HepG2 (cell line): ENCODE measurements around the gene VWA3A. TPM values are rescaled to one million over a fixed set of nuclear protein-coding genes. Genes with fewer than 3 reads are reported as not detected.
A peak's percentile ranks its signal among the peaks of the same experiment; 100 is the strongest.

Experiments
- CHD4 ChIP-seq: fragments of 200-600 bp; sonication (generic); IDR thresholded peaks from 2 replicates; pipeline ENCODE4 v1.7.0; 2017; ENCODE audit warnings: mild to moderate bottlenecking, low read length, borderline replicate concordance
- CREBL2 ChIP-seq: sonication (generic); formaldehyde crosslinking; IDR thresholded peaks from 2 replicates; pipeline ENCODE4 v1.8.1; 2023; ENCODE audit warnings: missing genetic modification reagents, mild to moderate bottlenecking, borderline replicate concordance
- CREM ChIP-seq, 2 experiments: sonication (generic) in 1 of 2; formaldehyde crosslinking in 1 of 2; IDR thresholded peaks; 2 replicates each; pipeline versions ENCODE4 v1.4.0 to v1.6.1; 2016 to 2020; ENCODE audit warnings: antibody characterized with exemption in 1 of 2, mild to moderate bottlenecking in 1 of 2, missing genetic modification reagents in 1 of 2
- GATAD2A ChIP-seq: IDR thresholded peaks from 2 replicates; pipeline ENCODE4 v1.6.1; 2016
- LCORL ChIP-seq, 2 experiments: fragments of 450-650 bp in 1 of 2; sonication (generic) in 1 of 2; formaldehyde crosslinking in 1 of 2; IDR thresholded peaks; 2 replicates each; pipeline versions ENCODE4 v1.5.0 to v1.6.1; 2017 to 2020; ENCODE audit warnings: antibody characterized with exemption in 1 of 2, missing genetic modification reagents in 1 of 2
- MNT ChIP-seq: fragments of 450-650 bp; IDR thresholded peaks from 2 replicates; pipeline ENCODE4 v1.6.1; 2016
- PAXIP1 ChIP-seq: sonication (generic); formaldehyde crosslinking; conservative IDR thresholded peaks from 2 replicates; pipeline ENCODE4 v1.4.0; 2020; ENCODE audit warnings: mild to moderate bottlenecking, missing genetic modification reagents, moderate library complexity
- PRMT3 ChIP-seq: sonication (generic); formaldehyde crosslinking; IDR thresholded peaks from 2 replicates; pipeline ENCODE4 v1.8.1; 2022; ENCODE audit warnings: low read depth, mild to moderate bottlenecking, moderate library complexity, missing genetic modification reagents, borderline replicate concordance
- SNAPC2 ChIP-seq: sonication (generic); formaldehyde crosslinking; IDR thresholded peaks from 2 replicates; pipeline ENCODE4 v1.8.1; 2022; ENCODE audit warnings: mild to moderate bottlenecking, missing genetic modification reagents
- SOX13 ChIP-seq, 3 experiments: fragments of 450-650 bp in 1 of 3; sonication (generic) in 1 of 3; formaldehyde crosslinking in 1 of 3; IDR thresholded peaks in 2 of 3; conservative IDR thresholded peaks in 1 of 3; 2 replicates each; pipeline versions ENCODE4 v1.5.0 to v1.6.1; 2016 to 2020; ENCODE audit warnings: antibody characterized with exemption in 1 of 3, mild to moderate bottlenecking in 1 of 3, missing compliant biosample characterization in 1 of 3, missing genetic modification reagents in 1 of 3, moderate library complexity in 1 of 3
- TOE1 ChIP-seq: sonication (generic); formaldehyde crosslinking; IDR thresholded peaks from 2 replicates; pipeline ENCODE4 v1.4.0; 2020; ENCODE audit warnings: mild to moderate bottlenecking, missing genetic modification reagents
- ZBED4 ChIP-seq: sonication (generic); formaldehyde crosslinking; IDR thresholded peaks from 2 replicates; pipeline ENCODE4 v1.4.0; 2020; ENCODE audit warnings: missing genetic modification reagents, borderline replicate concordance
- ZFP91 ChIP-seq: sonication (generic); formaldehyde crosslinking; IDR thresholded peaks from 2 replicates; pipeline ENCODE4 v1.9.0; 2022; ENCODE audit warnings: missing genetic modification reagents, mild to moderate bottlenecking, borderline replicate concordance
- ZNF274 ChIP-seq: sonication (generic); formaldehyde crosslinking; IDR thresholded peaks from 2 replicates; pipeline ENCODE4 v1.5.1; 2020; ENCODE audit warnings: mild to moderate bottlenecking, missing genetic modification reagents
- ZNF572 ChIP-seq: sonication (generic); formaldehyde crosslinking; IDR thresholded peaks from 2 replicates; pipeline ENCODE4 v1.5.1; 2020; ENCODE audit warnings: mild to moderate bottlenecking, missing genetic modification reagents
- polyA plus RNA-seq, 8 experiments: library from polyadenylated mRNA; depleted of rRNA in 3 of 8; stranded (reverse) in 7 of 8; unstranded in 1 of 8; fragments of >200 nt; fragmentation: Illumina TruSeq in 4 of 8; extraction: Trizol in 4 of 8; gene quantifications; 2 replicates each; pipeline versions ENCODE4 v1.2.1 to v1.2.3, GENCODE V29; 2011 to 2016; ENCODE audit warnings: low read depth in 4 of 8, missing spikeins in 1 of 8, mixed read lengths in 1 of 8; ENCODE audit not compliant: insufficient read depth in 1 of 8
- total RNA-seq, 5 experiments: library from RNA; depleted of rRNA; stranded (reverse); fragments of >200 nt; fragmentation: Illumina TruSeq; extraction: Trizol; gene quantifications; 2 replicates each; pipeline ENCODE4 v1.2.3, GENCODE V29; 2016; ENCODE audit warnings: low read depth in 1 of 5

The VWA3A gene
- total and polyA plus RNA-seq, 2 of the 13 experiments (the other 11 are each of a cell fraction or from before 2014, with no cell fraction given), result 0.03 to 0.07 TPM

- TF ChIP-seq GATAD2A (peak; percentile 94), TOE1 (CRISPR knock-in tag) (0 out of 2 replicates have a peak, but pooled peaks have one; percentile 68), MNT (peak; percentile 78), SNAPC2 (CRISPR knock-in tag) (peak; percentile 97), PRMT3 (CRISPR knock-in tag) (peak; percentile 99), ZBED4 (CRISPR knock-in tag) (peak; percentile 92), ZFP91 (CRISPR knock-in tag) (peak; percentile 97), ZNF572 (CRISPR knock-in tag) (no peak; the same call in 1 of the 2 replicates), ZNF274 (CRISPR knock-in tag) (peak; percentile 76; the same call in 1 of the 2 replicates), CREBL2 (CRISPR knock-in tag) (peak; percentile 83; the same call in 1 of the 2 replicates), CREM (IDR thresholded peaks at IDR 0.05) (no peak), CREM (CRISPR knock-in tag; IDR thresholded peaks at IDR 0.05) (no peak), PAXIP1 (CRISPR knock-in tag) (peak; percentile 81), LCORL (IDR thresholded peaks at IDR 0.05) (no peak), LCORL (CRISPR knock-in tag; IDR thresholded peaks at IDR 0.05) (peak; percentile 97), SOX13 (IDR thresholded peaks at IDR 0.05) (no peak), SOX13 (CRISPR knock-in tag; conservative IDR thresholded peaks at IDR 0.05 in 1 of 2, IDR thresholded peaks at IDR 0.05 in 1 of 2) (peak in 1 of 2 experiments; percentile 69; a peak in 2 of 4 replicates), CHD4 (no peak)
These were observed 113.9 kb downstream of the VWA3A start, which contains the start of gene EEF2K (continued) for GRCh38 chr16:22206013-22206841.
